GM23338 (cell line): Measurements from ENCODE around the gene ITGB6.

Experiments
- CREB1 ChIP-seq: fragments of 250-450 bp; sonication (Bioruptor Pico); IDR thresholded peaks from 2 replicates; pipeline ENCODE4 v1.5.0; 2020; ENCODE audit warnings: low read depth, mild to moderate bottlenecking, moderate library complexity
- CTCF ChIP-seq, 2 experiments: fragments of 200-600 bp in 1 of 2; sonication (generic) in 1 of 2; conservative IDR thresholded peaks; 2 replicates each; pipeline versions ENCODE4 v1.5.1 to v1.6.1; 2016 to 2017; ENCODE audit warnings: antibody characterized with exemption in 2 of 2, low read depth in 2 of 2, mild to moderate bottlenecking in 2 of 2, moderate library complexity in 1 of 2
- ETS1 ChIP-seq: IDR thresholded peaks from 2 replicates; pipeline ENCODE4 v1.6.1; 2016; ENCODE audit warnings: antibody characterized with exemption
- EZH2 ChIP-seq: fragments of 200-600 bp; sonication (generic); IDR thresholded peaks from one replicate; pipeline ENCODE4 v1.8.0; 2017; ENCODE audit warnings: antibody characterized with exemption, mild to moderate bottlenecking, low read depth; ENCODE audit not compliant: unreplicated experiment
- EZH2phosphoT487 ChIP-seq: fragments of 200-600 bp; sonication (generic); IDR thresholded peaks from one replicate; pipeline ENCODE4 v1.8.1; 2018; ENCODE audit warnings: antibody characterized with exemption; ENCODE audit not compliant: unreplicated experiment
- JUNB ChIP-seq: IDR thresholded peaks from one replicate; pipeline ENCODE4 v1.6.1; 2016; ENCODE audit warnings: antibody characterized with exemption; ENCODE audit not compliant: unreplicated experiment
- NANOG ChIP-seq: IDR thresholded peaks from 2 replicates; pipeline ENCODE4 v1.6.1; 2016; ENCODE audit warnings: antibody characterized with exemption, borderline replicate concordance
- POLR2AphosphoS5 ChIP-seq: IDR thresholded peaks from 2 replicates; pipeline ENCODE4 v1.6.1; 2016; ENCODE audit warnings: antibody characterized with exemption, low read depth
- REST ChIP-seq: IDR thresholded peaks from one replicate; pipeline ENCODE4 v1.6.1; 2018; ENCODE audit warnings: antibody characterized with exemption; ENCODE audit not compliant: unreplicated experiment
- STAT1 ChIP-seq: IDR thresholded peaks from one replicate; pipeline ENCODE4 v1.6.1; 2016; ENCODE audit warnings: antibody characterized with exemption; ENCODE audit not compliant: unreplicated experiment
- ZNF114 ChIP-seq: fragments of 250-450 bp; sonication (Bioruptor Pico); IDR thresholded peaks from 2 replicates; pipeline ENCODE4 v1.5.0; 2020; ENCODE audit warnings: mild to moderate bottlenecking, moderate library complexity
- ZNF331 ChIP-seq: fragments of 250-450 bp; sonication (Bioruptor Pico); IDR thresholded peaks from 2 replicates; pipeline ENCODE4 v1.5.0; 2020; ENCODE audit warnings: low read depth, mild to moderate bottlenecking, moderate library complexity
- ZNF462 ChIP-seq: fragments of 250-450 bp; sonication (Bioruptor Pico); IDR thresholded peaks from 2 replicates; pipeline ENCODE4 v1.5.0; 2020; ENCODE audit warnings: mild to moderate bottlenecking, moderate library complexity

GRCh38 chr2:160137464-160137863 is 62.6 kb downstream of the ITGB6 start:
- no peak for TF ChIP-seq REST
- TF ChIP-seq EZH2: no peak
- TF ChIP-seq CTCF (conservative IDR thresholded peaks at IDR 0.05; ENCODE audit: low read depth in 2 of 2): no peak
- no peak for TF ChIP-seq POLR2AphosphoS5
- no peak for TF ChIP-seq ZNF331
- TF ChIP-seq JUNB: no peak
- TF ChIP-seq EZH2phosphoT487: no peak
- no peak for TF ChIP-seq CREB1 (CRISPR knock-in tag)
- no peak for TF ChIP-seq ETS1
- TF ChIP-seq STAT1: no peak
- TF ChIP-seq ZNF114 (CRISPR knock-in tag): no peak
- TF ChIP-seq ZNF462 (CRISPR knock-in tag): no peak
- TF ChIP-seq NANOG: no peak
